NCI-H2227 treated with DMSO at 0.1 percent for 48 hours (cell line): ENCODE measurements around the gene ANKZF1.
A peak's percentile ranks its signal among the peaks of the same experiment; 100 is the strongest.

ENCODE experiments used
- DNase-seq: peaks from one replicate; lab custom pipeline; 2025; lab: John Stamatoyannopoulos, UW

ANKZF1 gene

DNA sequence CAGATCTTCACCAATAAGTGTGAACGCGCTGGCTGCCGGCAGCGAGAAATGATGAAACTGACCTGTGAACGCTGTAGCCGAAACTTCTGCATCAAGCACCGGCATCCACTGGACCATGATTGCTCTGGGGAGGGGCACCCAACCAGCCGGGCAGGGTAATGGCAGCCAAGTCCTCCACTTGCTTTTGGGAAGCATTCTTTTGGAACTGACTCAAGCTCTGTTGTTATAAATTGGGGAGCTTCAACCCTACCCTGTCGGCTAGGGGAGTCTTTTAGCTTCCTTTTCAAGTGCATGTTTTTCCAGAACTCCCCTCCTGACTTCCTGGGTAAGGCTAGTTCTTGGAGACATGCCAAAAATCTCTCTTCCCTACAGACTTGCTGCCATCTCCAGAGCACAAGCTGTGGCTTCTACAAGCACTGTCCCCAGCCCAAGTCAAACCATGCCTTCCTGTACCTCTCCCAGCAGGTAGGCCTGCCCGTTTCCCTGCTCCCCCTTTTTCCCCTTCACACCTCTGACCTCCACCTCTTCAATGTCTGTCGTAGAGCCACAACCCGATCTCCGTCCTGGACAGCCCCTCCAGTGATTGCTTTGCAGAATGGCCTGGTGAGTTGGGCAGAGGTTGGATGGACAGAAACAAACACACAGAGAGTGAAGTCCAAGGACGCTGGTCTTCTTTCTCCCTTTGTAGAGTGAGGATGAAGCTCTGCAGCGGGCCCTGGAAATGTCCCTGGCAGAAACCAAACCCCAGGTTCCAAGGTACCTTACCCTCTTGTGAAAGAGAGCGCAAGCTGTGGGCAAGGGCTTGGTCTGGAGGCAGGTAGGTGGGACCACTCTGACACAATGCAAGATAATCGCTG, 21.5 kb upstream of the ANKZF1 start:
- DNase-seq = peak; percentile 45

DNA sequence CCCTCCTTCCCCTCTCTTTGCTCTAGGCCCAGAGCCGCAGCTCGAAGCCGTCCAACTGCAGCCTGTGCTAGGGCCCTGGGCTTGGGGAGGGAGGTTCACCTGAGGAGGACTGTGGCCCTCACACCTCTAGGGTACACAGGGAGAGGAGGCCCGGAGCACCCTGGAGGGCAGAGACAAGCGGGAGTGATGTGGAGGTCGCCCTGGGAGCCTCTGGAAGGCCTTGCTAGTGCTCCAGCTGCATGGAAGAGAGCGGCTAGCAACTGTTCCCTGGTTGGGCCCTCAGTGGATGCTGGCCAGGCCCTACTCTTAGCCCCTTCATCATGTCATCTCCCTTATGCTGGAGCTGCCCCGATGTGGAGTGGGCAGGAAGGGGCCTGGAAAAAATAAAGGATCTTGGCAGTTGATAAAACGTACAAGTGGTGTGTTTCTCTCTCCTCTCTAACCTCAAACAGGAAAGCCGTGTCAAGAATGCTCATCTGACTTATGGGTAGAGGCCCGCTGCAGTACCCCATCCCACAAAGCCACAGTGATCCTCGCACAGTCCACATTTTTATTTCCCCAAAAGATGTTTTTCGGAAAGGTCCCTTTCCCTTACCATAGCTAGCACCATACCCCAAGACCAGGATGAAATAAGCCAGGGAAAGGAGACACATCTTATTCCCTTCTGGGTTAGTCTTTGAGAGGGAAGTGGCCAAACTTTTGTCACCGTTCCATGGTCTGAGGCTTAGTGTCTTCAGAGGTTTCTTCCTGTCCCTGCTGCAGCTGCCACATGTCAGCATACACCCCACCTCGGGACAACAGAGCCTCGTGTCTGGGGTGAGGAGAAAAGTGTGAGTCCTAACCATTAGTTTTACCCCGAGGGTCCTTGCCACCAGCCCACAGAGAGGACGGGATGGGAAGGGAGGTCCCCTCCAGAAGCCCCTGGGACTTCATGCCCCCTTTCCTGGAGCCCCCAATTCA, 20.1 kb upstream of the ANKZF1 start:
- DNase-seq = no peak

DNA sequence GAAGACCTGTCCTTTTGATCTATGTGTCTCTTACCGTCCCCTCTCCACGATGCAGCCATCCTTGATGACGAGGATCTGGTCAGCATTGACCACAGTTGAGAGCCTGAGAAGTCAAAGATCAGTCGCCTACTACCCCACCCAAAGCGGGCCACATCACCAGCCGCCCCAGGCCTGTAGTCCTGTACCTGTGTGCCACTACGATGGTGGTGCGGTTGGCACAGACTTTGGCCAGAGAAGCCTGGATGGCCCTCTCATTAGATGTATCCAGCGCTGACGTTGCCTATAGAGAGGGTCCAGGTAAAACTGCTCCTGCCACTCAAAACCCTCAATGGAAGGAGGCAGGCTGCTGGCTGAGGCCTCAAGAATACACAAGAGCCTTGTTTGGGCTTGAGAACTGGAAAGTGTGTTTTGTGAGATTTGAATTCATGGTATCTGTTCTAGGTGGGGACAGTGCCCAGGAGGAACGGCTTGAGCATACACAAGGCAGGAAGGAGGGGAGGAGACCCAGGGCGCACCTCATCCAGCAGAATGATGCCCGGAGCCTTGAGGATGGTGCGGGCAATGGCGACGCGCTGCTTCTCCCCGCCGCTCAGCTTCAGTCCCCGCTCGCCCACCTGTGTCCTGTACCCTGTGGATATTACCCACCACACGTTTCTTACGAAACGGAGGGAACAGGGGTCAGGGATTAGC, 19.3 kb upstream of the ANKZF1 start:
- no peak for DNase-seq

DNA sequence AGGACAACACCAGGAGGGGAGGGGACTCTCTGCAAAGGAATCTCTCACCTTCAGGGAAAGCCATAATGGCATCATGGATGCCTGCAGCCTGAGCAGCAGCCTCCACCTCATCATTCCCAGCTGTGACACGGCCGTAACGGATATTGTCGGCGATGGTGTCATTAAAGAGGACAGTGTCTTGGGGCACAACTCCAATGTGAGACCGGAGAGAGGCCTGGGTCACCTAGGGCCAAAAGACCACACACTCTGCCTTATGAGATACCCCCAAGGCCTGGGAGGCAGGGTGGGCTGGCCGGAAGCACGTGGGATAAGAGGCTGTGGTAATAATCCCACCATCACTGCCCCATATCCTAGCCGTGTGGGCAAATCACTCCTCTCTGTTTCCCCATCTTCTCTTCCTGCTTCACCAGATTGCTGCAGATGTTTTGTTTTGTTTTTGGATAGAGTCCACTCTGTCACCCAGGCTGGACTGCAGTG, 18.7 kb upstream of the ANKZF1 start:
- DNase-seq = no peak

DNA sequence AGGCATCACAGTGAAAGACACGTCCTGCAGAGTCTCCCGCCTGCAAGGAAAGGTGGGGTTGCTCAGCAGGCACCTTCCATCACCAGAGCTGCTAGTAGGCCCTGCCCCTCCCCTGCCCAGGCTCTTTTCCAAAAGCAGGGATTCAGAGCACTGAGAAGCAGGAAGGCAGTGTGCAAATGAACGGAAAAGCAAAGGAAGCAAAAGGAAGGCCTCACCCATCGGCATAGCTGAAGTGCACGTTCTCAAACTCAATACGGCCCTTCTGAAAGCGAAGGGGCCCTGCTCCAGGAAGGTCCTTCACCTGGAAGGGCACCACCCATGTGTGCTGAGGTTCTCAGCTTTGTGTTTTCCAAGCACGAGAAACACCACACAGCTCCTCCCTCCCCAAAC, 16.6 kb upstream of the ANKZF1 start:
- DNase-seq = no peak

DNA sequence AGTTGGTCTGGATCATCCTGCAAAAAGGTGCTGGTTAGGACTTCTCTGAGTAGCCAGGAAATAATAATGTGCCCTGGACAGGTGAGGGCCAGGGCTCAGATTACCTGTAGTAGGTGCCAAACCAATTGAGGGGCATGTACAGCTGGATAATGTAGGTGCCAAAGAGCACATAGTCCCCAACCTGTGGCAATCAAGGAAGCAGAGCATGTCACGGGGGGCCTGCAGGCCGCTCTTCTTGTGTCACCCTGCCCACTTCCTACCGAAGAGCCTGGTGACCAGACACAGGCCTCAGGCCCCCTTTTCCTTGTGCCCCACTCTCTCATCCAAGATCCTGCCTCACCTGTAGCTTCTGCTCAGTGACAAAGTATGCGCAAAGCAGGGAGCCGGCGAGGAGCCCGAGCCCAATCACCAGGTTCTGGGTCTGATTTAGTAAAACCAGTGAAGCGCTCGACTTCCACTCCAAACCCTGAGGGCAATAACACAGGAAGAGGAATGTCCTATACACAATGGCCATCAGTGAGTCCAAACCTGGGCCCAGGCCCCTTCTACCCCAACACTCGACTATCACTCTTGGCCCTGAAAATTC, 16.0 kb upstream of the ANKZF1 start:
- no peak for DNase-seq

DNA sequence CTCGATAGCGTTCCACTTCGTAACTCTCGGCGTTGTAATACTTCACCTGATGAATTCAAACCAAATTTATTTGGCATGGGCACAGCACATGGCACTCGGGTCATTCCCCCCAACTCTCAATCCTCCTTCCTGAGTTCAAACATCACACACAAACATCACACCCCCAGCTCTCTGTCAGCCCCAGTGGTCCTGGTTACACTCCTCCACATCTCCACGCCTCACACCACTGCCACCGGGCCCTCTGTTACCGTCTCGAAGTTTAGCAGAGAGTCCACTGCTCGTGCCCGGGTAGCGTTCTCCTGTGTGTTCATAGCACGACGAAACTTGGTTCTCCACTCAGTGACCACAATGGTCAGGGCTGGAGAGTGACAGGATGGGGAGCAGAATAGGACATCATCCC, 15.5 kb upstream of the ANKZF1 start:
- DNase-seq = no peak

DNA sequence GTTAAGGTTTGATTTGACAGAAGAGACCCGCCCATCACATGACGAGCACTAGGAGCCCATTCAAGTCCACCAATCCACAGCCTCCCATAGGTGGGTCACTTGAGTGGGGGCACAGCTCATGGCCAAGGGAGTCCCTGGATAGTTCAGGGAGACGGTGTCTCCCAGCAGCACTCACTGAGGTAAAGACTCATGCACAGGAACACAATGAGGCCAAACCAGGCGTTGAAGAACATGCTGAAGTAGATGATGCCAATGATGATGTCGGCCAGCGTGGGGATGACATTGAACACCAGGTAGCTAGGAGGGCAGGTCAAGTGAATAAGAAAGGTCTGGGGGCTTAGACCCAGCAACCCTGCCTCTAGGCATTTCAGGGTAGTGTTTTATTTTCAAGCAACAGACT, 14.8 kb upstream of the ANKZF1 start:
- DNase-seq = no peak

DNA sequence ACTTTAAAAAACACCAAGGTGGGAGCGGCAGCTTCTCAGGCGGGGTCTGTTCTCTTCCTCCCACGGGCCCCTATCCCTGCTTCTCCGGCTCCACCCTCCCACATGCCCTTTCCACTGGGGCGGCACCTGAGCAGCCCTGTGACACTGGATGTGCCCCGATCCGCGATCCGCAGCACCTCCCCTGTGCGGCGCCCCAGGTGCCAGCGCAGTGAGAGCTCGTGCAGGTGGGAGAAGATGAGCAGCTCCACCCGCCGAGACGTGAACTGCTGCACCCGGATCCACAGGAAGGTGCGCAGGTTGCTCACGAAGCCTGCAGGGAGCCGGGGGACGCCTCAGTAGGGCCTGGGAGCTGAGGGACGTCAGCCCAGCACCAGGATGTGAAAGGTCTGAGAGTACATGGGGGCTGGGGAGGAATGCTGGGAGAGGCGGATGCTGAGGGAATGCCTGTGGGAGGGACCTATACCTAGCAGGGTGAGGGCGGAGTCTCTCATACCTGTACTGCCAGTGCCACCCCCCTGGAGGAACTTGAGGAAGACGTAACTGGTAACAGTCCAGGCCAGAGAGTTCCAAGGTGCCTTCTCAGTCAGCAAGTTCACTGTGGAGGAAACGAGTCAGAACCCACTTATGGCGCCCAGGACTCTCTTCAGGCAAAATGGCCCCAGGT, 13.6 kb upstream of the ANKZF1 start:
- no peak for DNase-seq

DNA sequence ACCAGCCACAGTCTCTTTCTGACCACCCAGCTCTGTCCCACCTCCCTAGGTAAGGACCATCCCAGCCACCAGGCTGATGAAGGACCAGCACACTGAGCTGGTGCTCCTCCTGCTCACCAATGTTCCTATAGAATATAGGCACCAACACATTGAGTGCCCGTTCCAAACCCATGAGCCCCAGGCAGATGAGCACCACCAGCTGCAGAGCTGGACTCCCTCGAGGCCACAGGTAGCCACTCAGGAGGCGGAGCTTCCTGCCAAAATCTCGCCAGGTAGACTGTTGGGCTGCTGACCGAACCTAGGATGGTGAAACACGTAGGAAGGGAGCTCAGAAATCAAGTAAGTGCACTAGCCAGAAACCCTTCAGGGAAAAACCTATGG, 13.1 kb upstream of the ANKZF1 start:
- DNase-seq = no peak

DNA sequence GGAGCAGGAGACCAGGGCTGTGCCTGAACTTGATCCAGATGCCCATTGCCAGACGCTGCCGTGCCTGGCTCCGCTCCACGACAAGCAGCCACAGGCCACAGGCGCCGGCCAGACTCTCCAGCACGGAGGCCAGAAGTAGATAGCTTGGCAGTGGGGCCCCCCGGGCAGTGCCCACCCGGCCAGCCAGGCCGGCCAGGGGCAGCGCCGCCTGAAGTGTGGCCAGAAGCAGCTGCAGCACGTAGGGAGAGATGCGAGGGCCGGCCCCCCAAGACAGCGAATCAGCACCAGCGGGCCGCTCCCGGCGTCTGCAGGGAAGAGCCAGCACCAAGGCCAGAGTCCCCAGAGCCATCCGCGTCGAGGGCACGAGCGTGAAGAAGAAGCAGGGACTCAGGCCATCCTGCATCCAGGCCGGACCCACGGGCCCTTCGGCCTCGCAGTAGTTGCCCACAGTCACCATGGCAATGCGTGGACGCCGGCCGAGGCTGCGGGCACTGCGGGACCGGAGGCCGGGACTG, 11.3 kb upstream of the ANKZF1 start:
- DNase-seq = peak; percentile 49

DNA sequence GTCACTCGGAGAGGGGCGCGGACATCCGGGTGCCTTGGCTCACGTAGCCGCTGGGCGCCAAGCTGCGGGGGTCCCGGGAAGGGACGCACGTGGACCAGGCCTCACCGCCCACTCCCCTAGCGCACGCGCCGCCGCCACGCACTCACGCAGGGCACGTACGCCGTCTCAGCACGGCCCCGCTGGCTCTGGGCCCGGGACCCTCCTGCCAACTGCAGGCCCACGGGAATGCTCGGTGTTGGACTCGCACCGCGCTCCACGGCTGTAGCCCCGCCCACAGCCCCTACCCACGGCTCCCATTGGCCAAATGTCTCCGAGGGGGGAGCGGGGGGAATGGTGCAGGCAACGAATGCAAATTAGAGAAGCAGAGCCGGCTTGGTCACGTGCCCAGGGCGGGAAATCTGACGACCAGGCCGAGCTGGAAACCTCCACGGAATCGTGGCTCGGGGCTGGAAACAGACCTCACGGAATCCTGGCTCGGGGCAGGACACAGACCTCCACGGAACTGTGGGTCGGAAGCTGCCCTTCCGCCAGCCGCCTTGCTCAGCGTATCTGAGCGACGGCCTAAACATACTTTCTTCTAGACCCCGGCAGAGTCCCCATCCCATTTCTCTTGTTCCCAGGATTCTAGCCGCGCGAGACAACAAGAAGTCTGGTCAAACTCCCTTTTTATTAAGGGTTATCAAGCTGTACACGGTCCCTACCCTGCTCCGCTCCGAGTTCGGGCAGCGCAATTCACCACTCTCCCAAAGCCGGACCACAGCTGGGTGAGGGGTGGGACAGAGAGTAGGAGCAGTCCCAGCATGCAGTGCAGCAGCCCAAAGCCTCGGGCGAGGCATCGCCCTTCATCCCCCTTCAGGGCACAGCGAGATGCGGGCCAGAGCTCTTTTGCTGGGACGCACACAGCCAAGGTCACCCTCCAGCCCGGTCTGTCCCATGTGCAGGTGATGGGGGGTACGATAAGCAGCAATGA, 10.6 kb upstream of the ANKZF1 start, which contains the start of gene ABCB6:
Gene ABCB6 (minus strand): TSS at position 227 of the 970 bp plus-strand sequence. CDS start 285 bp downstream, outside the sequence.
- peak; percentile 96 for DNase-seq

DNA sequence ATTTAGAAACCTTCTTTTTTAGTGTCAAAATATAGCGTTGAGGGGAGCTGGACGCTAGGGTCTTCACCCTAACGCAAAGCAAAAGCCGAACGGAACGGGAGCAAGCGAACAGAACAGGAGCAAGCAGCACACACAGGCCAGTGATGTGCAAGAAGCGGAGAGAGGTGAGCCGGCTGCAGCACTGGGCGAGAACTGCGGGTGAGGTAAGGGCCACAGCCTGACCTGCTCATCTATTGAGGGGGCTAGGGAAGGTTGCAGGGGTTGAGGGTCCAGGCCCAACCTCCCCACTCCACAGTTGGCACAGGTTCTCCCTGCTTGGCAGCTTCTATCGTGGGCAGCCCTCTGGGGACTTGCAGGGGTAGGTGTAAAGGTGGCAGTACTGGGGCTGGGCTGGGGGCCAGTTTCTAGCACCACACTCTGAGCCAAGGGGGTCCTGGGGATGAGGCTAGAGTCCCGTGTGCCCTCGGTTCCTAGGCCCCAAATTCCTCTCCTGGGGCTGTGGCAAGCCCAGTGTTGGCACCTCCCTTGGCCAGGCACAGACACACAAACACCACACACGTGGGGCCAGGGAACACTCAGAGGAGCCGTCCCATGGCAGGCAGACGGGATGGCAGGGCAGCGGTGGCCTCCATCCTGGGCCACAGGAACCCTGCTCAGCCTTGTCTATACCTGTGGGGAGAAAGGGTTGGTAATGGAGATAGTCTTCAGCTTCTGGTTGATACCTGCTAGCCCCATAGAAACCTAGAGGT, 9.6 kb upstream of the ANKZF1 start:
- no peak for DNase-seq

DNA sequence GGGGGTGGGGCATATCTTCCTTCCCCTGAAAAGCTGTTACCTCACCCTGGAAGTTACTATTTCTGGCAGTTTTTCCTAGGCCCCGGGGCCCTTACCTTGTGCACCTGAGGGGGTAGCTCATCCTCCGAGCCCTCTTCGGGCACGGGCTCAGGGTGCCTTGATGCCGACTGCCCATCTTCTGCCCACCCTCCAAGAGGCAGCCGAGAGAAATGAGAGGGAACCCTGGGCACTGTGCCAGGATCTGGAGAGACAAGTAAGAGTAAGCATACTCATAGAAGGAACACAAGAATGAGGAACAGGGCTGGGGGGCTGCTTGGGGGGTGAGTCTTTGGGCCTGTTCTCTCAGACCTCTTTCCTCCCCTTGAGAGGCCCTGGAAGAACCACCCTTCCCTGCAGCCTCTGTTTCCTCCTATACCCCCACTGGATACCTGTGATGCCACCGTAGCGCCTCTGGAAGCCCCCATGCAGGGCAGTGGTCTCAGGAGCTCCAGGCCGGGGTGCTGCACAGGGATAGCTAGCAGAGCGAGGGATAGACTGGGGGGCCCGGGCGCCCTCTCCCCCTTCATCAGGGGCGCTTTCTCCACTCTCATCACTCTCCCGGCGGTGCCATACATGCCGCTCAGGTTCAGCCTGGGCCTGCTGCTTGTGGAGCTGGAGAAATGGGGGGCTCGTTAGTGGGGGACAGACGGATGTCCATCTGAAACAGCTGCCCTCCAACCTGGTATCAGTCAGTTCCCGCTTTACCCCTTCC, 8.8 kb upstream of the ANKZF1 start:
- no peak for DNase-seq

DNA sequence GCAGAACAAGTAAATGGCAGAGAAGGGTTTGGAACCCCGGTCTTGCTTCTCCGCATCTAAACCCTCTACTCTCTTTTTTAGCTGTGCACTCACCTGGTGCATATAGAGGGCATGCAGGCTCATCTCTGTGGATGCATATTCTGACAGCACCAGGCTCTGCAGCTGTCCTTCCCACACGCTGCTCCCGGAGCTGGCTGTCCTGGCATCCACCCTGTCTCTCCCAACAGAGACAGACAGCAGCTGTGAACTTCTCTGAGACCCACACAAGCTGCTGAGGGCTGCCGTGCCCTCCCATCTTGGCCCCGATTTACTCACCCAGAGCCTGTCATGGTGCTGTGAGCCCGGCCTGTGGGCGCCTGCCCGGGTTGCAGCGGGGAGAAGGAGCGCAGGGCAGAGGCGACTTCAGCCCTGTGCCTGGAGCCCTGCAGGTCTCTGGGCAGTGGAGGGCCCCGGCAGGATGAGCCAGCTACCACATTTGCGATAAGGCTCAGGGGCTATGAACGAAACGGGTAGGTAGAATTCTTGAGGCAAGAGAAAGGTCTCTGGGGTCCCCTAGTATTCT, 7.6 kb upstream of the ANKZF1 start:
- DNase-seq = no peak

DNA sequence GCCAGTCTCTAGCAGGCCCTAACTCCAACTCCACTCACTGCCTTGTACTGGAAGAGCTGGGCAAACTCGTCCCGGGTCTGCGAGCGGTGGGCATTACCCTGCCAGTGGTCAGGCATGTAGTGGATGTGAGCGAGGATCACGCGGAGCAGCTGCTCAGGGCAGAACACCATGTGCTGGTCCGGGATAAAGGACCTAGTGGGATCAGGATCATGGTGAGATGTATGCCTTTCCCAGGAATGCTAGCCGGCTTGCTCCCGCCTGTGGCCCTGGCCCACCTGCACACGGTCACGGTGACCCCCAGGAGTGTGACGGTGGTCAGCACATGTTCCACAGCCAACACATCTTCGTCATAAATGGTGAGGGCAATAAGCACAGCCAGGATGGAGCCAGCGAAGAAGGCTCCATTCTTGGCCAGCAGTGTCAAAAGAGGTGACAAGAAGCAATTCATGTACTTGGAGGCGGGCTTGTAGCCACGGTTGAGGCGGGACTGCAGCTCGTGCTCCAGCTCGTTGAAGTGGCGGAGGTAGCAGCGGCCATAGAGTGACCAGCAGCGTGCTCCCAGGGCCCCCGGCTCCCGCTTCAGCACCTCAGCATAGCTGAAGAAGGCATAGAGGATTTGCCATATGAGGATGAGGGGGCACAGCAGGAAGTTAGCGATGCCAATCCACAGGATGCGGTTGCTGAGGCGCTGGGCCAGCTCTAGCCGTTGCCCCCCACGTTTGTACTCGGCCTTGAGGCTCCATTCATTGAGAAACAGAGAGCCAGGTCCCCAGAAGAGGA, 5.6 kb upstream of the ANKZF1 start:
- no peak for DNase-seq

DNA sequence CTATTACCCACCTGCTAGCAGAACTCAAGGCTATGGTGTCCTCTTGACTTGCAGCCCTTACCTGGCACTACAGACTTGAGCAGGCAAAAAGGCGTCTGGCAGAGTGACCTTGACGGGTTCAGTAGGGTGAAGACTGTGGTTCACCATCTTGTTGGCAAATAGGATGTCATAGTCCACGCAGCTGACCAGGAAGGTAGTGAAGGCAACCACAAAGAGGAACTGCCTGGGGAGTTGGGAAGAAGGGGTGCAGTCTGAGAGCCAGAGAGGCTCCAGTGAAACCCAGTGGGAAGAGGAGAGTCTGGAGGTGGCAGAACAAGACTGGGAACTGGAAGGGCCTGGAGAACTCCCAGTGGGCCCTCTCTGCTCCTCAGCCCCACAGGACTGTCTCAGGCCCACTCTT, 4.3 kb upstream of the ANKZF1 start:
- no peak for DNase-seq
